Spleen (tissue), 7 donors: ENCODE data around the gene GALNT13.

Experiments
- POLR2AphosphoS5 ChIP-seq, 3 donors: sonication (generic); formaldehyde crosslinking; IDR thresholded peaks; one replicate each; pipeline ENCODE4 v1.5.1; 2017; ENCODE audit warnings: antibody characterized with exemption in 3 of 3
- TF ChIP-seq, protein P1 (sequence below), 11 experiments: fragments of 200-600 bp in 7 of 11; fragments of 450-650 bp in 4 of 11; sonication (generic) in 4 of 11; IDR thresholded peaks in 8 of 11; conservative IDR thresholded peaks in 3 of 11; 1 replicate in 7 of 11; 2 replicates in 4 of 11; pipeline versions ENCODE4 v1.4.0 to v1.8.0; 2016 to 2021; ENCODE audit warnings: antibody characterized with exemption in 11 of 11, inconsistent platforms in 4 of 11, mild to moderate bottlenecking in 1 of 11
- donor health status: DM: no; HTN: no; CAD: no; lungs with moderate emphysema.
- donor health status: DM: no; HTN: no; CAD: no.
- donor health status: DM: no; HTN: no; CAD: no.

DNA sequence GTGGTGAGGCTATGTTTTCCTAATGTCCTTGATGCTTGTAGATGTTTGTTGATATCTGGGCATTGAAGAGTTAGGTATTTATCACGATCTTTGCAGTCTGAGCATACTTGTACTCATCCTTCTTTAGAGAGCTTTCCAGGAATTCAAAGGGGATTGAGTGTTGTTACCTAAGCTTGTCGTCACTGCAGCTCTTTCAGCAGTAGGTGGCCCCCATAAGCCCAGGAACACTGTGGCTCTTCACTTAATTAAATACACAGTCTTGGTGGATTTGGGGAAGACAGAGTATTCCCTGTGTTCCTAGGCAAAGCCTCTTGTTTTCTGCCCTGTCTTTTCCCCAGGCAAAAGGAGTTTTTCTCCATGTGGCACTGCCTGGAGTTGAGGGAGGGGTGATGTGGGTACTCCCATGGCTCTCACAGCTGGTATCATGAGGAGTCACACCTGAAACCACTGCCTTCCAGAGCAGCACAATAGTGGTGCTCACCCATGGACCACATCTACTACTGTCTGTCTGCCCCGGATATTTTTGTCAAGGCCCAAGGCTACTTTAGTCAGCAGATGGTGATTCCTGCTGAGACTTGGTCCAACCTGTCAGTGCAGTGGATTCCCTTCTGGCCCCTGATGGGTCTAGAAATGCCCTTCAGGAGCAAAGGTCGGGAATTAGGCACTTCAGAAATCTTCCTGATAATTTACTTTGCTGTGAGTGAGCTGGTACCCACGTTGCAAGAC is 95.7 kb downstream of the GALNT13 start:
- TF ChIP-seq POLR2AphosphoS5 (IDR thresholded peaks at IDR 0.05), result no peak
- TF ChIP-seq, protein P1, sequence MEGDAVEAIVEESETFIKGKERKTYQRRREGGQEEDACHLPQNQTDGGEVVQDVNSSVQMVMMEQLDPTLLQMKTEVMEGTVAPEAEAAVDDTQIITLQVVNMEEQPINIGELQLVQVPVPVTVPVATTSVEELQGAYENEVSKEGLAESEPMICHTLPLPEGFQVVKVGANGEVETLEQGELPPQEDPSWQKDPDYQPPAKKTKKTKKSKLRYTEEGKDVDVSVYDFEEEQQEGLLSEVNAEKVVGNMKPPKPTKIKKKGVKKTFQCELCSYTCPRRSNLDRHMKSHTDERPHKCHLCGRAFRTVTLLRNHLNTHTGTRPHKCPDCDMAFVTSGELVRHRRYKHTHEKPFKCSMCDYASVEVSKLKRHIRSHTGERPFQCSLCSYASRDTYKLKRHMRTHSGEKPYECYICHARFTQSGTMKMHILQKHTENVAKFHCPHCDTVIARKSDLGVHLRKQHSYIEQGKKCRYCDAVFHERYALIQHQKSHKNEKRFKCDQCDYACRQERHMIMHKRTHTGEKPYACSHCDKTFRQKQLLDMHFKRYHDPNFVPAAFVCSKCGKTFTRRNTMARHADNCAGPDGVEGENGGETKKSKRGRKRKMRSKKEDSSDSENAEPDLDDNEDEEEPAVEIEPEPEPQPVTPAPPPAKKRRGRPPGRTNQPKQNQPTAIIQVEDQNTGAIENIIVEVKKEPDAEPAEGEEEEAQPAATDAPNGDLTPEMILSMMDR (IDR thresholded peaks at IDR 0.05 in 8 of 11, conservative IDR thresholded peaks at IDR 0.05 in 3 of 11), result no peak
